Adrenal gland (tissue), 5 donors: Measurements from ENCODE around the gene BRPF1.
"Not testable (repeated sequence)": the region's sequence is repeated elsewhere in the genome, so short reads cannot be mapped to it uniquely, and the experiment has no call there.

Source experiments
- POLR2A ChIP-seq, 2 donors: fragments of 450-650 bp; IDR thresholded peaks; one replicate each; pipeline ENCODE4 v1.6.1; 2017; ENCODE audit warnings: antibody characterized with exemption in 2 of 2, mild to moderate bottlenecking in 2 of 2, moderate library complexity in 1 of 2
- TF ChIP-seq, protein P1 (sequence below), 6 experiments: fragments of 450-650 bp in 4 of 6; fragments of 200-600 bp in 2 of 6; sonication (generic) in 1 of 6; IDR thresholded peaks; 1 replicate in 5 of 6; 2 replicates in 1 of 6; pipeline versions ENCODE4 v1.5.1 to v1.8.0; 2016 to 2021; ENCODE audit warnings: antibody characterized with exemption in 6 of 6, mild to moderate bottlenecking in 2 of 6, moderate library complexity in 1 of 6
- donor health status: DM: no; HTN: no; CAD: no.

DNA sequence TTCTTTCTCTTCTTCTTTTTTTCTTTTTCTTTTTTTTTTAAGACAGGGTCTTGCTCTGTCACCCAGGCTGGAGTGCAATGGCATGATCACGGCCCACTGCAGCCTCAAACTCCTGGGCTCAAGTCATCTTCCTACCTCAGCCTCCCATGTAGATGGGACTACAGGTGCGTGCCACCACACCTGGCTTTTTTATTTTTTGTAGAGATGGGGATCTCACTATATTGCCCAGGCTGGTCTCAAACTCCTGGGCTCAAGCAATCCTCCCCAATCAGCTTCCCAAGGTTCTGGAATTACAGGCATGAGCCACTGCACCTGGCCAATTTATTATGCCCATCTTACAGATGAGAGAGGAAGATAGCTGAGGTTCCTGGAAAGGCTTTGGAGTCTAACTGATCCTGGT, 39.5 kb downstream of the BRPF1 start:
- TF ChIP-seq, protein P1, sequence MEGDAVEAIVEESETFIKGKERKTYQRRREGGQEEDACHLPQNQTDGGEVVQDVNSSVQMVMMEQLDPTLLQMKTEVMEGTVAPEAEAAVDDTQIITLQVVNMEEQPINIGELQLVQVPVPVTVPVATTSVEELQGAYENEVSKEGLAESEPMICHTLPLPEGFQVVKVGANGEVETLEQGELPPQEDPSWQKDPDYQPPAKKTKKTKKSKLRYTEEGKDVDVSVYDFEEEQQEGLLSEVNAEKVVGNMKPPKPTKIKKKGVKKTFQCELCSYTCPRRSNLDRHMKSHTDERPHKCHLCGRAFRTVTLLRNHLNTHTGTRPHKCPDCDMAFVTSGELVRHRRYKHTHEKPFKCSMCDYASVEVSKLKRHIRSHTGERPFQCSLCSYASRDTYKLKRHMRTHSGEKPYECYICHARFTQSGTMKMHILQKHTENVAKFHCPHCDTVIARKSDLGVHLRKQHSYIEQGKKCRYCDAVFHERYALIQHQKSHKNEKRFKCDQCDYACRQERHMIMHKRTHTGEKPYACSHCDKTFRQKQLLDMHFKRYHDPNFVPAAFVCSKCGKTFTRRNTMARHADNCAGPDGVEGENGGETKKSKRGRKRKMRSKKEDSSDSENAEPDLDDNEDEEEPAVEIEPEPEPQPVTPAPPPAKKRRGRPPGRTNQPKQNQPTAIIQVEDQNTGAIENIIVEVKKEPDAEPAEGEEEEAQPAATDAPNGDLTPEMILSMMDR (IDR thresholded peaks at IDR 0.05): not testable (repeated sequence)
- not testable (repeated sequence) for TF ChIP-seq POLR2A (IDR thresholded peaks at IDR 0.05)
